ENCODE data around the gene PCCA.

DNA sequence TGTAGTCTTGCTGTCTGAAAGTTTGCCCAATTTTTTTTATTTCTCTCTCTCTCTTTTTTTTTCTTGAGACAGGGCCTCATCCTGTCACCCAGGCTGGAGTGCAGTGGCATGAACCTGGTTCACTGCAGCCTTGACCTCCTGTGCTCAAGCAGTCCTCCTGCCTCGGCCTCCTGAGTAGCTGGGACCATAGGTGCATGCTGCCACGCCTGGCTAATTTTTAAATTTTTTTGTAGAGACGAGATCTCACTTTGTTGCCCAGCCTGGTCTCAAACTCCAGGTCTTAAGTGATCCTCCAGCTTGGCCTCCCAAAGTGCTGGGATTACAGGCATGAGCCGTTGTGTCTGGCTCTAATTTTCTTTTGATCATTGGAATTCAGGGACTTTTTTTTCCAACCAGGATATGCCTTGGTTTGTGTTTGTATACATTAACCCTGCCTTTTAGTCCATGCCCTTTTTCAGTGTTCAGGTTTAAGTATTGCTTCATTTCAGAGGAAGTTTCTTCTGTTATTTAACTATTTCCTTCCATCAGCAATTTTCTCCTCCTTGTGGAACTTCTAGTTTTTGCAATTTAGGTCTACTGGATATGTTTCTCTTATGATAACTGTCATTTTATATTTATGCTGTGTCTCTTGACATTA, 201.4 kb downstream of the PCCA start:
- TF ChIP-seq, protein P1, sequence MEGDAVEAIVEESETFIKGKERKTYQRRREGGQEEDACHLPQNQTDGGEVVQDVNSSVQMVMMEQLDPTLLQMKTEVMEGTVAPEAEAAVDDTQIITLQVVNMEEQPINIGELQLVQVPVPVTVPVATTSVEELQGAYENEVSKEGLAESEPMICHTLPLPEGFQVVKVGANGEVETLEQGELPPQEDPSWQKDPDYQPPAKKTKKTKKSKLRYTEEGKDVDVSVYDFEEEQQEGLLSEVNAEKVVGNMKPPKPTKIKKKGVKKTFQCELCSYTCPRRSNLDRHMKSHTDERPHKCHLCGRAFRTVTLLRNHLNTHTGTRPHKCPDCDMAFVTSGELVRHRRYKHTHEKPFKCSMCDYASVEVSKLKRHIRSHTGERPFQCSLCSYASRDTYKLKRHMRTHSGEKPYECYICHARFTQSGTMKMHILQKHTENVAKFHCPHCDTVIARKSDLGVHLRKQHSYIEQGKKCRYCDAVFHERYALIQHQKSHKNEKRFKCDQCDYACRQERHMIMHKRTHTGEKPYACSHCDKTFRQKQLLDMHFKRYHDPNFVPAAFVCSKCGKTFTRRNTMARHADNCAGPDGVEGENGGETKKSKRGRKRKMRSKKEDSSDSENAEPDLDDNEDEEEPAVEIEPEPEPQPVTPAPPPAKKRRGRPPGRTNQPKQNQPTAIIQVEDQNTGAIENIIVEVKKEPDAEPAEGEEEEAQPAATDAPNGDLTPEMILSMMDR (IDR thresholded peaks at IDR 0.05; ENCODE audit: insufficient read depth, low read length, poor library complexity, severe bottlenecking): no peak
- TF ChIP-seq EZH2phosphoT487 (conservative IDR thresholded peaks at IDR 0.05; ENCODE audit: low read length): no peak
